Left lung (tissue), 10 donors: ENCODE measurements around the gene DHRS4L2. TPM values are rescaled to one million over a fixed set of nuclear protein-coding genes. Genes with fewer than 3 reads are reported as not detected.
A peak's percentile ranks its signal among the peaks of the same experiment; 100 is the strongest.
"Not testable (repeated sequence)": the region's sequence is repeated elsewhere in the genome, so short reads cannot be mapped to it uniquely, and the experiment has no call there.

Experiments used
- ATAC-seq: fragments of 200-7000 bp; cut with Tn5 transposase; one replicate; pipeline ENCODE4 v1.9.1; 2020; ENCODE audit warnings: moderate library complexity
- DNase-seq, 4 donors: peaks; one replicate each; pipeline ENCODE4 v3.0.0-alpha.2; 2013 to 2020
- H3K27ac ChIP-seq, 2 donors: fragments of 200-600 bp; sonication (generic) in 1 of 2; one replicate each; pipeline versions ENCODE4 v1.5.0 to v1.8.0; 2020 to 2021
- H3K27me3 ChIP-seq, 2 donors: fragments of 200-600 bp; sonication (generic) in 1 of 2; one replicate each; pipeline versions ENCODE4 v1.5.0 to v1.8.0; 2020 to 2021
- H3K36me3 ChIP-seq, 2 donors: fragments of 200-600 bp; sonication (generic) in 1 of 2; one replicate each; pipeline versions ENCODE4 v1.5.0 to v1.8.0; 2020 to 2021
- H3K4me1 ChIP-seq, 2 donors: fragments of 200-600 bp; one replicate each; pipeline ENCODE4 v1.8.0; 2021
- H3K4me3 ChIP-seq, 2 donors: fragments of 200-600 bp; sonication (generic) in 1 of 2; one replicate each; pipeline versions ENCODE4 v1.5.0 to v1.8.0; 2020 to 2021; ENCODE audit warnings: mild to moderate bottlenecking in 1 of 2
- H3K9me3 ChIP-seq, 2 donors: fragments of 200-600 bp; sonication (generic) in 1 of 2; one replicate each; pipeline versions ENCODE4 v1.5.0 to v1.8.0; 2020 to 2021
- intact Hi-C, 2 donors: fragments of 100-400 bp; cut with DNase I; formaldehyde crosslinking; loops; one replicate each; pipeline versions ENCODE4 v1.11.2 to v1.14.2; 2022
- polyA plus RNA-seq, 6 donors: library from polyadenylated mRNA; unstranded; fragments of 120-200 nt; gene quantifications; one replicate each; pipeline ENCODE4 v1.2.1, GENCODE V29; 2013; ENCODE audit not compliant: insufficient read length in 6 of 6
- total RNA-seq, 2 donors: library from RNA; stranded (reverse); fragmentation: NEBNext Ultra II Directional; extraction: Animal tissue kit (Norgen Biotek cat#: 25700); gene quantifications; one replicate each; pipeline ENCODE4 v1.2.1, GENCODE V29; 2021
- TF ChIP-seq, protein P1 (sequence below), 2 donors: fragments of 200-600 bp; sonication (generic) in 1 of 2; IDR thresholded peaks; one replicate each; pipeline versions ENCODE4 v1.5.0 to v1.8.0; 2021; ENCODE audit warnings: antibody characterized with exemption in 2 of 2
- donor health status: DM: no; HTN: yes; CAD: no.
- donor health status: DM: no; HTN: no; CAD: no.

The DHRS4L2 gene
- total and polyA plus RNA-seq, 8 donors, result 13.8 to 32.8 (median 26.4) TPM

DNA sequence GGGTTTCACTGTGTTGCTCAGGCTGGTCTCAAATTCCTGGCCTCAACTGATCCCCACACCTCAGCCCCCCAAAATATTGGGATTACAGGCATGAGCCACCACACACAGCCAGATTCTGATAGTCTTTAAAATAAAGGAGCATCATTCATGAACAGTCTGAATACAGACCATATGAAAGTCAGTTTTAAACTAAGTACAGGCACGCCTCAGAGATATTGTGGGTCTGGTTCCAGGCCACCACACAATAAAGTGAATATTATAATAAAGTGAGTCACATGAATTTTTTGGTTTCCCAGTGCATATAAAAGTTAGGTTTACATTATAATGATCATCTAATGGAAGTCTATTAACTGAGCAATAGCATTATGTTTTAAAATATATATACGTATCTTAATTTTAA lies 8.1 kb downstream of the DHRS4L2 start:
- ATAC-seq, H3K27me3 ChIP-seq, H3K27ac ChIP-seq, H3K9me3 ChIP-seq, H3K4me3 ChIP-seq, intact Hi-C loops, H3K36me3 ChIP-seq, DNase-seq, H3K4me1 ChIP-seq: not testable (repeated sequence)

DNA sequence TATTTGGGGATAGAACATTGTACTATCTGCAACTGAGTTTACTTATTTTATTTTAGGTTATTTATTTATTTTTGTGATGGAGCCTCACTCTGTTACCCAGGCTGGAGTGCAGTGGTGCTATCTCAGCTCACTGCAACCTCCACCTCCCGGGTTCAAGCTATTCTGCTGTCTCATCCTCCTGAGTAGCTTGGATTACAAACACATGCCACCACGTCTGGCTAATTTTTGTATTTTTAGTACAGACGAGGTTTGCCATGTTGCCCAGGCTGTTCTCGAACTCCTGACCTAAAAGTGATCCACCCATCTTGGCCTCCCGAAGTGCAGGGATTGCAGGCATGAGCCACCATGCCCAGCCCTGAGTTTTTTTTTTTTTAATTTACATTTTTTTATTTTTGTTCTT lies 10.9 kb downstream of the DHRS4L2 start:
- intact Hi-C loops, H3K27ac ChIP-seq, H3K27me3 ChIP-seq, H3K36me3 ChIP-seq, H3K4me1 ChIP-seq, ATAC-seq, H3K4me3 ChIP-seq, DNase-seq, H3K9me3 ChIP-seq: not testable (repeated sequence)

DNA sequence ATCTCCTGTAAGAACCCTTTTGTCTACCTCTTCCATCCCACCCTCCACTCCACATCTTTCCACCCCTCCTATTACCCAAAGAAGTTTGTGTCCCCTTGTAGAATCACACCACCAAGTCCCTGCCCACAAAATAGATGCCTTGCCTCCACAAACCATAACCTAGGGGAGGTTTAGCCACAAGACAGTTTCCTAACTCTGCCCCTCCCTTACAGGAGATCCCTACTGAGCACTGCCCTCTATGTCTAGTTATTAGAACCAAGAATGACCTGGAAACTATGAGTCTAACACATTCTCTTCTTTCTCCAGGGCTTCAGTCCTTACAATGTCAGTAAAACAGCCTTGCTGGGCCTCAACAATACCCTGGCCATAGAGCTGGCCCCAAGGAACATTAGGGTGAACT lies 12.3 kb downstream of the DHRS4L2 start:
- H3K27me3 ChIP-seq, H3K36me3 ChIP-seq, intact Hi-C loops, H3K27ac ChIP-seq, ATAC-seq, H3K4me1 ChIP-seq, H3K9me3 ChIP-seq, H3K4me3 ChIP-seq, DNase-seq: not testable (repeated sequence)

DNA sequence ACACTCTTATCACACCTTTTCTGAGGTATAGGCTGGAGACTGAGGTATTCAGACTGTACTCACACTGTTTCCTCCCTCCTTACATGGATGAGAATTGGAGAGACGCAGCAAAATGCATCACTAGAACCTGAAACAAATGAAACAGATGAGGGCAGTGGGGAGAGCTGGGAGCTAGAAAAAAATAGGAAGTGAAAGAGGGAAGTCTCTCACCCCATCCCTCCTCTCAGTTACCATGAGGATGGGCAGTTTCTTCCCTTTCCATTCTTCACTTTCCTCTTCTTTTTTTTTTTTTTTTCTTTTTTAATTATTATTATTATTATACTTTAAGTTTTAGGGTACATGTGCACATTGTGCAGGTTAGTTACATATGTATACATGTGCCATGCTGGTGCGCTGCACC lies 12.9 kb downstream of the DHRS4L2 start:
- intact Hi-C loops, H3K27me3 ChIP-seq, H3K4me1 ChIP-seq, H3K27ac ChIP-seq, DNase-seq, H3K9me3 ChIP-seq, H3K36me3 ChIP-seq, H3K4me3 ChIP-seq: not testable (repeated sequence)
- ATAC-seq, result peak; percentile 64

DNA sequence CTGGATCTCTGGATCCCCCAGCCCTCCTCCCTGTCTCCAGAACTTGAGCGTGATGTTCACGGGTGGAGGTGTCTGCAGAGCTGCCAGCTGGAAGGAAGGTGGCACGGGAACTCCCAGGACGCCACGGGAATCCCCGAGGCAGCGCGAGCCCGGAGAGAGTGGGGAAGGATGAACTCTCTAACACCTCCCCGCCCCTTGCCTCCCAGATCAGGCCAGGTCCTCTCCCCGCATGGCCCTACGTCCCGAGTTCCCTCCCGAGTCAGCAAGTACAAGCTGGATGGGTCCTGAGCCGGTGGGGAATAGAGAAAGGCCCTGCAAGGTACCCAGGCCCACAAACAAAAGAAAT lies 17.7 kb downstream of the DHRS4L2 start:
- DNase-seq, H3K4me1 ChIP-seq, H3K9me3 ChIP-seq, intact Hi-C loops, H3K27me3 ChIP-seq, H3K36me3 ChIP-seq: not testable (repeated sequence)
- peak; percentile 63 for ATAC-seq
- peak overlapping the region in 1 of 2 donors; percentile 50 for H3K27ac ChIP-seq
- peak overlapping the region; percentile 22 to 49 for H3K4me3 ChIP-seq

DNA sequence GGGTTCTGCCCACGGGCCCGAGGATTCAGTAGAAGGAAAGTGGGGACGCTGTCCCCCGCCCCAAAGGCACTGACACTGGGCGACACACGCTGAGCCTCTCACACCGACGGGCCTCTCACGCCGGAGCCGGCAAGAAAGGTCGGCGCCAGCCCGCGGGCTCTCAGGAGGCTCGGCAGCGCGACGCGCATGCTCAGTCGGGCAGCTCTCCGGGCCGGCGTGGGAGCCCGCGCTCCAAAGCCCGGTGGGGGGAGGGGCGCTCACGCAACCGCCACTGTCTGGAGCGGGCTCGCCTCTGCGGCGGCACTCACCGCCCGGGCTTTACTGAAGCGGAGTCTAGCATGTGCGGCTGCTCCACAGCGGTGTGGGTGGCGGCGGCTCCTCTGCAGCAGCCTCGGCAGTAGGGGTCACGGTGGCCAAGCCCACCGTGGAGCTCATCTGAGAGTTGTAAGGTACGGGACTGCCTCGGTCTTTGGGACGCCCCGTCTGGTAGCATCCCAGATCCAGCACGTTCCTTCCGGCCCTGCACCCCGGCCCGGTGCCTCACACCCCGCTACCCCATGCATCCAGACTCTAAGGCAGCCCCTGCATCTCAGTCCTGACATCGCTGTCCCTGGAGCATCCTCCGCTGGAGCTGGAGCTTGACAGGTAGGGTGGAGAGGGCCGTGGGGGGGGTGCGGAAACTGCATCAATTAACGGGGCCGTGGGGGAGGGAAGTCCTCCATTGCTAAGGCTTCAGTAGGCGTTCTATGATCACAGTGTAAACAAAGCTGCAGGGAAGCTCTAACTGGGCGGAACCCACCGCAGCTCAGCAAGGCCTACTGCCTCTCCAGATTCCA lies 18.3 kb downstream of the DHRS4L2 start:
- peak; percentile 97 for ATAC-seq
- H3K27ac ChIP-seq, result peak overlapping the region in 1 of 2 donors; percentile 50
- intact Hi-C loops, H3K4me1 ChIP-seq, H3K27me3 ChIP-seq, H3K9me3 ChIP-seq, H3K36me3 ChIP-seq: not testable (repeated sequence)
- peak overlapping the region; percentile 22 to 49 for H3K4me3 ChIP-seq
- DNase-seq, result peak; percentile 23 to 89 (median 62)

DNA sequence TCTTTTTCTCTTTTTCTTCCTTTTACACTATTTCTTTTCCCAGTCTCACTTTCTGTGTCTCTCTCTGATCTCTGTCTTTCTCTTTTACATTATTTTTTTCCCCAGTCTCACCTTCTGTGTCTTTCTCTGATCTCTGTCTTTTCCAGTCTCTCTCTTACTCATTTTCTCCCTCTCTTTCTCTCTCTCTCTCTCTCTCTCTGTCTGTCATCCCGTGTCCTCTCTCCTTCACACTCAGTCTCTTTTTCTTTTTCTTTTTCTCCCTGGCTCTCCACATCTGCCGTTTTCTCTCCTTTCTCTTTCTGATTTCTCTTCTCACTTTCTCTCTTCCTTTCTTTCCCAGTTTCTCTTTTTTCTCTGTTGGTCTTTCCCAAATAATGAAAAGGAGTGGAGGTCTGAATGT lies 22.3 kb downstream of the DHRS4L2 start:
- TF ChIP-seq, protein P1, sequence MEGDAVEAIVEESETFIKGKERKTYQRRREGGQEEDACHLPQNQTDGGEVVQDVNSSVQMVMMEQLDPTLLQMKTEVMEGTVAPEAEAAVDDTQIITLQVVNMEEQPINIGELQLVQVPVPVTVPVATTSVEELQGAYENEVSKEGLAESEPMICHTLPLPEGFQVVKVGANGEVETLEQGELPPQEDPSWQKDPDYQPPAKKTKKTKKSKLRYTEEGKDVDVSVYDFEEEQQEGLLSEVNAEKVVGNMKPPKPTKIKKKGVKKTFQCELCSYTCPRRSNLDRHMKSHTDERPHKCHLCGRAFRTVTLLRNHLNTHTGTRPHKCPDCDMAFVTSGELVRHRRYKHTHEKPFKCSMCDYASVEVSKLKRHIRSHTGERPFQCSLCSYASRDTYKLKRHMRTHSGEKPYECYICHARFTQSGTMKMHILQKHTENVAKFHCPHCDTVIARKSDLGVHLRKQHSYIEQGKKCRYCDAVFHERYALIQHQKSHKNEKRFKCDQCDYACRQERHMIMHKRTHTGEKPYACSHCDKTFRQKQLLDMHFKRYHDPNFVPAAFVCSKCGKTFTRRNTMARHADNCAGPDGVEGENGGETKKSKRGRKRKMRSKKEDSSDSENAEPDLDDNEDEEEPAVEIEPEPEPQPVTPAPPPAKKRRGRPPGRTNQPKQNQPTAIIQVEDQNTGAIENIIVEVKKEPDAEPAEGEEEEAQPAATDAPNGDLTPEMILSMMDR (IDR thresholded peaks at IDR 0.05), result no peak
- Histone ChIP-seq H3K27ac (no peak overlapping the region), H3K9me3 (no peaks in the 10 kb centered on the region), H3K4me3 (no peak overlapping the region), H3K27me3 (no peaks in the 10 kb centered on the region), H3K36me3 (no peaks in the 10 kb centered on the region), H3K4me1 (peaks cover 0 to 11% of the 10 kb centered on the region in 2 donors)
- no peak for DNase-seq
- no peak for ATAC-seq
- intact Hi-C loops, result loop anchor here in 1 of 2 donors (10.0 kb wide), 1 partner anchor 84 kb away; the partner anchor contains the start of gene PCK2

DNA sequence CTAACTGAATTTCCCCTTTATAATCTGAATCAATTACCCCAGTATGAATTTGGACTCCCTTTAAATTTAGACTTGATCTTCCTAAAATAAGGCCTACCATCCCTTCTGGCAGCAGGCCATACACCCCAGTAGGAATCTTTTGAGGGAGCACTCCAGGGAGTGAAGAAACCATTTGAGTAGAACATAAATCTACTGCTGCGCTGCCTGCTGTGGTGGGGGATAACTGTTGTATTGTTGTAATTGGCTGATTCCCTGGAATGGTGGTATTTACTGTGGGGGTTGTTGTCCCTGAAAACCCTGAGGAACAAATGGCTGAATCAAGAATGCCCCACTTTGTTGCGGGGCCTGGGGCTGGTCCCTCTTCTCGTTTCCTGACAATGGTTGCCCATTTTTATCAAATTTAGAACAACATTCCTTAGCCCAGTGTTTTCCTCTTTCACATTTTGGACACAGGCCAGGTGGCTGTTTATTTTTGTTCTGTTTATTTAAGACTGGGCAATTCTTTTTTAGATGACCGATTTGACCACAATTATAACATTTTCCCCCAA lies 24.1 kb downstream of the DHRS4L2 start:
- not testable (repeated sequence) for H3K27me3 ChIP-seq, H3K4me1 ChIP-seq, H3K27ac ChIP-seq, H3K9me3 ChIP-seq, H3K4me3 ChIP-seq, ATAC-seq, H3K36me3 ChIP-seq, DNase-seq
- intact Hi-C loops, result loop anchor here in 1 of 2 donors (10.0 kb wide), 1 partner anchor 82 kb away; the partner anchor contains the start of gene PCK2
